GM19240 (cell line): ENCODE measurements around the gene KSR1.
"Not testable (repeated sequence)": the region's sequence is repeated elsewhere in the genome, so short reads cannot be mapped to it uniquely, and the experiment has no call there.

Source experiments
- DNase-seq: peaks from one replicate; pipeline ENCODE4 v3.0.0; 2011; ENCODE audit warnings: low spot score; ENCODE audit not compliant: insufficient read length

KSR1 gene

GRCh38 chr17:27426471-27426870, 29.8 kb upstream of the KSR1 start:
- DNase-seq, result not testable (repeated sequence)

- DNase-seq, result not testable (repeated sequence)
Measured at GRCh38 chr17:27427166-27427862, 28.9 kb upstream of the KSR1 start.

GRCh38 chr17:27428781-27429505, 27.3 kb upstream of the KSR1 start:
- no peak for DNase-seq

- DNase-seq, result no peak
Measured at GRCh38 chr17:27429666-27430382, 26.4 kb upstream of the KSR1 start.

- no peak for DNase-seq
Measured at GRCh38 chr17:27430383-27430840, 25.8 kb upstream of the KSR1 start.

DNA sequence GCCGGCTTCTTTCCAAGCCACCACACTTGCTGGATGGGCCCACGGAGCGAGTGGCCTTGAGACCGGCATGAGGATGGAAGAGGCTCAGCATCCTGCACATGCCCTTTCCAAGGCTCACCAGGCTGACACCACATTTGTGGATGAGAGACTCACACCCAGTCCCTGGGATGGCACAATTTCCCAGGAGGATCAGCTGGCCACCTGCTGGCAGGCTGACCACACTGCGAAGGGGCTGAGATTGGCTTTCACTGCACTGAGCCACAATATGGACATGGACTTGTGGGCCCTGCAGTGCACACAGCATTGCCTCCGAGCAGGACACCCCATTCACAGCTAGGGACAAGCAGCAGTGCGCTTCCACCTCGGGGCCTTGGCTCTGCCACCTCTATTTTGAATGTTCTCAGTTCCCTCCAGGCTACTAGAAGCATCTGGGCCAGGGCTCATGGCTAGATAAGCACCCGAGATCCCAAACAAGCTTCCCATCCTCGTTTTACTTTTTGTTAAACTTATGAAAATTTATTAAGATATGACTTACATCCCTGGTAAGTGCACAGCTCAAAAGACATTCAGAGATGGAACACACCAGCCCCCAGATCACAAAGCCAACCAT, 25.3 kb upstream of the KSR1 start:
- DNase-seq, result no peak

GRCh38 chr17:27433521-27433920, 22.7 kb upstream of the KSR1 start:
- DNase-seq, result no peak

DNA sequence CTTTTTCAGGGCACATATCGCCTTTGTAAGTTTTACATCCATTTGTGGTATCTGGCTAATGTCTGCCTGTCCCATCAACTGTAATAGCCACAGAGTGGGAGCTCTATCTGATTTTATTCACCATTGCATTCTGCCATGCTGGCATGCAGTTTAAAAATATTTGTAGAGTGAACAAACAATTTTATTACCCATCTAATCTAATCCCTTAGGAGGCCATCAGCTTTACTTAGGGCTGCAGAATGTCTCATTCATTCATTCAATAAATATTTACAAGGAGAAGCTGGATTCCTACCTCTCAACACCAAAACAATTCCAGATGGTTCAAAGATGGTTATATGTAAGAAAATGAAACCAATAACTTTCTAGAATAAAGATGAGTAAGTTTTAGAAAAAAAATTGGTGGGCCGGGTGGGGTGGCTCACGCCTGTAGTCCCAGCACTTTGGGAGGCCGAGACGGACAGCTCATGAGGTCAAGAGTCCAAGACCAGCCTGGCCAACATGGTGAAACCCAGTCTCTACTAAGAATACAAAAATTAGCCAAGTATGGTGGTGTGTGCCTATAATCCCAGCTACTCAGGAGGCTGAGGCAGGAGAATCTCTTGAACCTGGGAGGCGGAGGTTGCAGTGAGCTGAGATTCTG, 20.7 kb upstream of the KSR1 start:
- not testable (repeated sequence) for DNase-seq

- DNase-seq, result no peak
Measured at GRCh38 chr17:27438348-27438998, 17.8 kb upstream of the KSR1 start.

GRCh38 chr17:27439342-27439741, 16.9 kb upstream of the KSR1 start:
- no peak for DNase-seq

GRCh38 chr17:27442702-27443101, 13.5 kb upstream of the KSR1 start:
- DNase-seq, result no peak

GRCh38 chr17:27443491-27443890, 12.8 kb upstream of the KSR1 start:
- no peak for DNase-seq

DNA sequence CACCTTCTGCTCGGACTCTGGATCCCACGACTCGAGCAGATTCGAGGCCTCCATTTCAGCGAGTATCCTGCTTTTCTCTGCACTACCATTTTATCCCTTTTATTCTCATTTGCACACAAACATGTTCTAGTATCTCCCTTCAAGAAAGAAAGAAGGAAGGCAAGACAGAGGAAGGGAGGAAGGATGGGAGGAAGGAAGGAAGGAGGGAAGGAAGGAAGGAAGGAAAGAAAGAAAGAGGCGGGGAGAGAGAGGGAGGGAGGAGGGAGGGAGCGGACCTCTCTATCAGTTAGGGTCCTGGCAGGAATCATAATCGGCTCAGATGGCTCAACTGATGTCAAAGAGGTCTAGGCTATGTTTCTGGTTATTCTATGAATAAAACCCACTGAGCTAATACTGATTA, 10.3 kb upstream of the KSR1 start:
- no peak for DNase-seq

- no peak for DNase-seq
Measured at GRCh38 chr17:27446569-27447301, 9.5 kb upstream of the KSR1 start.

DNA sequence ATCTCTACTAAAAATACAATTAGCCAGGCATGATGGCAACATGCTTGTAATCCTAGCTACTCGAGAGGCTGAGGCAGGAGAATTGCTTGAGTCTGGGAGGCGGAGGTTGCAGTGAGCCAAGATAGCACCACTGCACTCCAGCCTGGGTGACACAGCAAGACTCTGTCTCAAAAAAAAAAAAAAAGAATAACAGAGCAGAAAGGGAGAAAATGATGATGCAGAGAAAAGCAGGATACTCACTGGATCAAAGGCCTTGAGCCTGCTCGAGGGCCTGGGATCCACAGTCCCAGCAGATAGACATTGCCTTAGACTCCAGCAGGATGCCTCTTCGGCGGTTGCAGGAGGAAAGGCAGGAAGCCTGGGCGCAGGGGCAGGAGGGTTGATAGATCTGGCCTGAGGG, 7.7 kb upstream of the KSR1 start:
- DNase-seq, result not testable (repeated sequence)

GRCh38 chr17:27449541-27449940, 6.7 kb upstream of the KSR1 start:
- DNase-seq, result no peak

DNA sequence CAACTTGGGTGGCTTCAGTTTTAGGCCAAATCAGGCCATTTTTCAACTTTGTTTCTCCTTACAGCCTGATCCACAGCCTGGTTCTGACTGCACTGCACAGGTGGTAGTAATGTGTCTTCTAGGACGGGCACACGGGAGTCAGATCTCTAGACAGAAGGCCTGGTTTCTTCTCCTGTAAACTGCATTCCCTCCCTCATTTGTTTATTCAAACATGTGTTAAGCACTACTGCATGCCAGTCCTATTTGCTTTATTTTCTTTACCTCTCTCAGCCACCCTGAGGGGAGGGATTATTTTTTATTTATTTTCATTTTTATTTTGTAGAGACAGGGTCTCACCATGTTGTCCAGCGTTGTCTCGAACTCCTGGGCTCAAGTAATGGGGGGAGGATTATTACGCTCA, 6.3 kb upstream of the KSR1 start:
- DNase-seq, result no peak

DNA sequence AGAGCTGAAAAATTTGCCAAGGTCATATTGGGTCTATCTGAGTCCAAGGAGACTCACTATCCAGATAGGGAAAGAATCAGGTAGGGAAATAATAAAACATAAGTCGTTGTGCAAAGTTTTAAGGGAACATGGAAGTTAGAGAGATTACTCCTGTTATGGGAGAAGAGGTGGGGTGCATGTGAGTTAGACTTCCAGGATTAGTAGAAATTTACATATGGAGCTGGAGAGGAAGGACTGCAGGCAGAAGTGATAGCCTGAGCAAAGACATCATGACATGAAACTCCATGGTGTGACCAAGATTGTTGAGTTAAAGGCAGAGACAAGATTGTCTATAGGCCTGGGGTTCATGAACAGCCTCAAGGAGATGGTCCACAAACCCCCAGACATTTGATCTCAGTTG, 5.8 kb upstream of the KSR1 start:
- no peak for DNase-seq

GRCh38 chr17:27451906-27452305, 4.3 kb upstream of the KSR1 start:
- DNase-seq, result no peak

DNA sequence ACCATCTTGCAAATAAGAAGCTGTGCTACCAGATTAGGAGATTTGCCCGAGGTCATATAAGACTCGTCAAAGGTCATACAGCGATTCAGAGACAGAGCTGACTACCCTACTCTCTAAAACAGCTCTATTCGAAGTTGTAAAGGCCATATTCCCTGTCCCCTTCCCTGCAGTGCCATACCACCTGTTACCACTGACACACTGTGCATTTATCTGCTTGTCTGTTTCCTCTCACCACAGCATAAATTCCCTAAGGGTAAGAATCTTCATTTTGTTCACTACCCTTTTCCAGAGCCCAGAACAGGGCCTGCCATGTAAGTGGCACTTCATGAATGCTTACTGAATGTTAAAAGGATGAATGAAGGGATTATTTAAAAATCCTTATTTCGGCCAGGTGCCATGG, 3.4 kb upstream of the KSR1 start:
- DNase-seq, result no peak
